GM12801 (cell line): ENCODE results near the gene TRAIP.

Experiments used
- TF ChIP-seq, protein P1 (sequence below): IDR thresholded peaks from one replicate; pipeline ENCODE4 v1.5.1; 2011; ENCODE audit warnings: control low read depth; ENCODE audit not compliant: insufficient read length; ENCODE audit errors: extremely low read depth

TRAIP gene

GRCh38 chr3:49791571-49791970 lies 64.8 kb downstream of the TRAIP start:
- TF ChIP-seq, protein P1, sequence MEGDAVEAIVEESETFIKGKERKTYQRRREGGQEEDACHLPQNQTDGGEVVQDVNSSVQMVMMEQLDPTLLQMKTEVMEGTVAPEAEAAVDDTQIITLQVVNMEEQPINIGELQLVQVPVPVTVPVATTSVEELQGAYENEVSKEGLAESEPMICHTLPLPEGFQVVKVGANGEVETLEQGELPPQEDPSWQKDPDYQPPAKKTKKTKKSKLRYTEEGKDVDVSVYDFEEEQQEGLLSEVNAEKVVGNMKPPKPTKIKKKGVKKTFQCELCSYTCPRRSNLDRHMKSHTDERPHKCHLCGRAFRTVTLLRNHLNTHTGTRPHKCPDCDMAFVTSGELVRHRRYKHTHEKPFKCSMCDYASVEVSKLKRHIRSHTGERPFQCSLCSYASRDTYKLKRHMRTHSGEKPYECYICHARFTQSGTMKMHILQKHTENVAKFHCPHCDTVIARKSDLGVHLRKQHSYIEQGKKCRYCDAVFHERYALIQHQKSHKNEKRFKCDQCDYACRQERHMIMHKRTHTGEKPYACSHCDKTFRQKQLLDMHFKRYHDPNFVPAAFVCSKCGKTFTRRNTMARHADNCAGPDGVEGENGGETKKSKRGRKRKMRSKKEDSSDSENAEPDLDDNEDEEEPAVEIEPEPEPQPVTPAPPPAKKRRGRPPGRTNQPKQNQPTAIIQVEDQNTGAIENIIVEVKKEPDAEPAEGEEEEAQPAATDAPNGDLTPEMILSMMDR: no peak

DNA sequence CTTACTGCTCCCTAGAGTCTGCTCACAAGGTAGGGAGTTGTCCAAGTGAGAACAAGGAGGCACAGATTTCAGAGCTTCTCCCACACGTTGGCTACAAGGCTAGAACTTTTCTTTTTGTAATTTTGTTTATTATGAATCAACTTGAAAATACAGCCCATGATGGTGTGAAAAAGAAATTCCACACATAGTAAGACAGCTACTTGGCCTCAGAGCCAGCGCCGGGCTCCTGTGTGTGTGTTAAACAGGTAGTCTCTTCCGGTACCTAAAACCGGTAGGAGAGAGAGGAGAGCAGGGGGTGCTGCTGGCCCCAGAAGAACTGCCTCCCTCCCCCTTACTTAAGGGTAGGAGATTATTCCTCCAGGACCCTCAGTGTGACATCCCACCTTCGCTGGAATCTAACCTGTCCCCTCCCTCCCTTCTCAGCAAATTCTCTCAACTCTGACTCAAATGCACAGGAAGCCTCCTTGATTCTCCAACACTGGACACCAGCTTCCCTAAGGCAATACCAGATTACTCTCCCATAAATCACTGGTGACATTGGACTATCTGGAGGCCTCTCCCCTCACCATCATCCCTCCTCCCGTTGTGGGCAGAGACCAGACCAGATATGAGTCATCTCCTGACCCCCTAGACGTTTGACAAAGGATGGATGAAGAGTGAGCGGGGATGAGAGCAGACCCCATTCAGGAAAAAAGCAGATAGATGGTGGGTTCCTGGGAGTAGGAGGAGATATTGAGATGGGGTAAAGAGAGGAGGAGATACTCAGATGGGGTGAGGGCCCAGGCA lies 65.5 kb downstream of the TRAIP start:
- TF ChIP-seq, protein P1: no peak

GRCh38 chr3:49788056-49788455 lies 68.3 kb downstream of the TRAIP start:
- TF ChIP-seq, protein P1: no peak

DNA sequence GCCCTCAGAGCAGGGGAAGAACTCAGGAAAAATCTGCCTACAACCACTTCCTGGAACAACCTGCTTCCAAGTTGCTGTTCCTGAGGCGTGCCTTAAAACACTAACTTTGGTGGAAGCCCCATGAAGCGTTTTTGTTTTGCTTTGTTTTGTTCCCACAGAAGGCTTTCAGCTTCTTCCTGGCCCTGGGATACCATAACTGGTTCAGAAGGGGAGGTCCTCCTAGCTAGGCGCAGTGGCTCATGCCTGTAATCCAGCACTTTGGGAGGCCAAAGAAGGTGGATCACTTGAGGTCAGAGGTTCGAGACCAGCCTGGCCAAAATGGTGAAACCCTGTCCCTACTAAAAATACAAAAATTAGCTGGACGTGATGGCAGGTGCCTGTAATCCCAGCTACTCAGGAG lies 68.8 kb downstream of the TRAIP start:
- TF ChIP-seq, protein P1: no peak

DNA sequence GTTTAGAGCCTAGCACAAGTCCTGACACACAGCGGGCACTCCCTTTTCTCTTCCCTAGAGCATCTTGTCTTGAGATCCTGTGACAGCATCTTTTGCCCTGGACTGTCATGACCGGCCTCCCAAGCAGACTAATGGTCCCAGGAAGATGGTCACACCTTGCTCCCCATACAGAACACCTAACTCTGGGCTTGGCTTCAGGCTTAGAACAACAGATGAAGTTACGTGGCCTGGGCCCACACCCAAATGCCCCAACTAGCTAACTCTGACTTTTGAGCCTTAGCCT lies 69.2 kb downstream of the TRAIP start:
- TF ChIP-seq, protein P1: no peak

DNA sequence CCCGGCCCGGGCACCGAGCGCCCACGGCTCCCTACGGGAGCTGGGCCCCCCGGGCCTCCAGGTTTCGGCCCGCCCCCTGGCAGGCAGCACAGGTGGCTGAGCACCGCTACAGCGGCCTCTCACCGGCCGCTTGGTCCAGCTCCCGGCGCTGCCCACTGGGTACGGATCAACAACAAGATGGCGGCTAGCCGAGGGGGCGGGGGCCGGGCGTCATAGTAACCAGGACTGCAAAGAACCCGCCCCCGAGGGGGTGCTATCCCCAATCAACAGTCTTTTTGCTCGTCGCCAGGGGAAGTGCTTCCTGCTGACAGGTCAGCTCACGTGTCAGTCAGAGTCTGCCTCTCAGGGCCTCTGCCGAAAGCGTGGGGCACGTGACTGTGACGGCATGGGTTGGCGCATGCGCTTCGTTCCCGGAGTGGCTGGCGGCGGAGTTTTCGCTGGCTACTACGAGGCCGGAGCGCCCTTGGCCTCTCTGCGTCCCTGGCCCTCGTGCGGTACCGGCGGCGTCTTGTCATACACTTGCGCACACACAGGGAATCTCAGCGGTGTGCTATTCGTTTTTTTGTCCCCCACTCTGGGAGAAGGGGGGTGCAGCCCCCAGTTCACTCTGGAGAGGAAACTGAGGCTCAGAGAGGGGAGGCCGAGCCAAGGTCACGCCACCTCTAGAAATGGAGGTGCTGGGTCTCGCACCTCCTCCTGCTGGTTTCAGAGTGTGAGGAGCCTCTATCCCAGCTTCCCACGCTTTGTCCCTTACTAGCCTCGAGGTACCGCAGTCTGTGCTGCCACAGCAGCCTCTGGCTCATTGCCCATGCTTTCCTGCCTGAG lies 69.8 kb downstream of the TRAIP start, which contains the start of gene IP6K1:
IP6K1 (minus strand) TSS at position 186 of the 825 bp plus-strand sequence. CDS start 38,502 bp downstream, outside the sequence.
- TF ChIP-seq, protein P1: no peak

GRCh38 chr3:49785565-49786356 lies 70.6 kb downstream of the TRAIP start:
- TF ChIP-seq, protein P1: no peak
